ENCODE data around the gene GALK1.
A peak's percentile ranks its signal among the peaks of the same experiment; 100 is the strongest.
"Not testable (repeated sequence)": the region's sequence is repeated elsewhere in the genome, so short reads cannot be mapped to it uniquely, and the experiment has no call there.

Gene GALK1

DNA sequence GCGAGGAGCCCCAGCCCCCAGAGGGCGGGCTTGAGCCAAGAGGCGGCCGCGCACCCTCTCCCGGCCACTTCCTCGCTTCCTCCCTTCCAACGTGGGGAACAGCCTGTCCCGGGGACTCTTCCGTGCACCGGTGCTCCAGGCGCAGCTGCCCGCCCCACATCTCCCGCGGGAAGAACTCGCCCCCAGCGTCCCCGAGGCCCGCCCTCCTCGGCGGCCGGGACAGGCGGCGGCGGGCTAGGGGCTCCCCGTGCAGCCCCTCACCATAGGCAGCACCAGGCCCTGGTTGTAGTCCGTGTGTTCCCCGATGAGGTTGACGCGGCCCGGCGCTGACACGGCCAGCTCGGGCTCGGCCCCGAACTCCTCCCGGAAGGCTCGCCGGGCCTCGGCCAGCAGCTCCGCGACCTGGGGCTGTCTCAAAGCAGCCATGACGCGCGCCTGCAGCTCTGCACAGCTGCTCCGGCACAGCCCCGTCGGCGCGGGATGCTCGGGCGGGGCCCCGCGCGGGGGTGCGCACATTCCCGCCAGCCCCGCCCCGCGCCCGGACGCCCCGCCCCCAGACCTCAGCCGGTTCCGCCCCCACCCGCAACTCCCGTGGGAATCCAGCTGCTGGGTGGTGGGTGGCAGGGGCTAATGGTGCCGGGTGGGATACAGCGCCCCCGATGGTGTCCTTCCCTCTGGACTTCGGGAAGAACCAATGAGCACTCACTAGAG, at the start of gene GALK1:
Gene GALK1, minus strand, starts transcription at position 482 of the 711 bp plus-strand sequence. Its CDS starts 56 bp downstream, at position 426.
- DNase-seq (ENCODE audit: low read depth), result peak; percentile 42

DNA sequence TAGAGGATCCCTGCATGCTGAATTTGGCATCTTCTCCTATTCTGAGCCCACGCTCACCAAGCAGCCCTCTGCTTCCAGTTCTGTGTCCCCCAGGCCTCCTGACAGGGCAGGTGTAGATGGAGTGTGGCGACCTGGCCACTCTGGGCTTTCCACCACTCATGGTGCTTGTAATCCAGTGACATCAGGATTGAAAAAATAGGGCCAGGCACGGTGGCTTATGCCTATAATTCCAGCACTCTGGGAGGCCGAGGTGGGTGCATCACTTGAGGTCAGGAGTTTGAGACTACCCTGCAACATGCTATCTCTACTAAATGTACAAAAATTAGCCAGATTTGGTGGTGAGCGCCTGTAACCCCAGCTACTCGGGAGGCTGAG, 49.0 kb upstream of the GALK1 start:
- DNase-seq (ENCODE audit: low read depth), result no peak

DNA sequence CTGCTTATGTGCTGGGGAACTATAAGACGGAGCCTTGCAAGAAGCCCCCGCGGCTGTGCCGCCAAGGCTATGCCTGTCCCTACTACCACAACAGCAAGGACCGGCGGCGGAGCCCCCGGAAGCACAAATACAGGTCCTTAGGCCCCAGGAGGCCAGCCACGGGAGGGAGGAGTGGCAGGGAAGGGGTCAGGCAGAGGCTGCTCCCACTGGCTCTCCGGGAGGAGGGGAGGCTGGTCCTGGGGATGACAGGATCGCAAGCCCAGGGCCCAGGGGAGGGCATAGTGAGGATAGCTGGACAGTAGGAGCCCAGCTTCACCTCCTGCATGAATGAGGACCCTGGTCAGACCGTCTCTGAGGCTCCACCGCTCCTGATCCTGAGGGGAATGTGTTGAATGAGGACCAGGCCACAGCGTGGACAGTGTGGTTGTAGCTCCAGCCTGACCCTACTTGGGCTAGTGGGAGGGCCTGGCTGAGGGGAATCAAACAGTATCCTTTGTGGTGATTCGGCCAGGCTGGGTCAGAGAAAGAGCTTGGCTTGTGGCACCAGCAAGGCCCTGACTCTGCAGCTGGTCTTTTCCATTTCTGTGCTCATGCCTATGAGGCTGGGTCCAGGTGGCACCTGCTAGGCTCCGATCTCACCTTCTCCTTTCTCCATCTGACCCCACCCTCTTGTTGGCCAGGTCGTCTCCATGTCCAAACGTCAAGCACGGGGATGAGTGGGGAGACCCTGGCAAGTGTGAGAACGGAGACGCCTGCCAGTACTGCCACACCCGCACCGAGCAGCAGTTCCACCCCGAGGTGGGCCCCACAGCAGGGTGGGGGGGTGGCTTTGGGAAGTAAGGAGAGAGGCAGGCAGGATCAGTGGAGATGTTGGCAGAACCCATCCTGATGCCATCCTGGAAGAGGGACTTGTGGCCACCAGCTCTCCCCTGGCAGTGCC, 48.4 kb upstream of the GALK1 start:
- no peak for DNase-seq (ENCODE audit: low read depth)

DNA sequence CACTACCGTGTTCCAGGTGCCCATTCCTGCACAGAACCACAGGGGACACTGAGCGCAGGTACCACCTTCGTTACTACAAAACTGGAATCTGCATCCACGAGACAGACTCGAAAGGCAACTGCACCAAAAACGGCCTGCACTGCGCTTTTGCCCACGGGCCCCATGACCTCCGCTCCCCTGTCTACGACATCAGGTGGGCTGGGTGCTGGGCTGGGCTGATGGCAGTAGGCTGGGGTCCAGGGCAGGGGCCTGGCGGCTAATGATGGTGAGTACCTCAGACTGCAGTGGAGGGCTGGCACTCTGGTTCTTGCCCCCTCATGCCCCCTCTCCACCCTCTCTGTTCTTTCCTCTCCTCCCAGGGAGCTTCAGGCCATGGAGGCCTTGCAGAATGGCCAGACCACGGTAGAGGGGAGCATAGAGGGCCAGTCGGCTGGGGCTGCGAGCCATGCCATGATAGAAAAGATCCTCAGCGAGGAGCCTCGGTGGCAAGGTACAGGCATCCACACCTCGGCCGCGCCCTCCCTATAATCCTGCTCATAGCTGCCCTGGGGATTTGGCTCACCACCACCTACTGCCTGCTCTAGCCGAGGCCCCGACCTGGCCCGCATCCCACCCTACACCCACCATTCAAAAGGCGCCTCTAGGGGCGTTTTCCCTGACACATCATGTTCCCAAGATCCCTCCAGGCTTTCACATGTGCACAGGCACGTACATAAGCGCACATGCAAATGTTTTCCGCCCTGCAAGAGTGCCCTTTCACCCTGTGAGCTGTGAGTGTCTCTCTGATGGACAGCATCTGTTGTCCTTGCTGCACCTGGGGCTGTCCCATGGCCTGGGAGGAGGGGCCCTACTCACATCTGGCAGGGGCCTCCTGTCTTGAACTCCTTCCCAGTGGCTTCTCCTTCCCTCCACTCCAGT, 47.4 kb upstream of the GALK1 start:
- no peak for DNase-seq (ENCODE audit: low read depth)

DNA sequence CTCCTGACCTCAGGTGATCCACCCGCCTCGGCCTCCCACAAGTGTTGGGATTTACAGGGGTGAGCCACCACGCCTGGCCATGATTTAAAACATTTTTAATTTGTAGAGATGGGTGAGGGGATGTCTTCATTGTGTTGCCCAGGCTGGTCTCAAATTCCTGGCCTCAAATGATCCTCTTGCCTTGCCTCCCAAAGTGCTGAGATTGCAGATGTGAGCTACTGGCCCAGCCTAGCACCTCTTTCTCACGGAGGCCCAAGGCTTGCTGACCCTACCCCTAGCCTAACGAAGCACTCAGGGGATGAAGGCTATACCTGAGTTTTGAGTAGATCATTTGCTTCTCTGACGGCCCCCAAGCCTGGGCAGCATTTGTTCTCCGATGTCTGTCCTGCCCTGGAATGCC, 46.2 kb upstream of the GALK1 start:
- DNase-seq (ENCODE audit: low read depth), result no peak

DNA sequence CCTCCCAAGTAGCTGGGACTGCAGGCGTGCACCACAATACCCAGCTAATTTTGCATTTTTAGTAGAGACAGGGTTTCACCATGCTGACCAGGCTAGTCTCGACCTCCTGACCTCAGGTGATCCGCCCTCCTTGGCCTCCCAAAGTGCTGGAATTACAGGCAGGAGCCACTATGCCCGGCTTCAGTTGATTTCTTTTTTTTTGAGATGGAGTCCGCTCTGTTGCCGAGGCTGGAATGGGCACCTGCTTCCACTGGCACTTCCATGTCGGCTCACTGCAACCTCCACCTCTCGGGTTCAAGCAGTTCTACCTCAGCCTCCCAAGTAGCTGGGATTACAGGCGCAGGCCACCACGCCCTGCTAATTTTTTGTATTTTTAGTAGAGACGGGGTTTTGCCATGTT, 45.8 kb upstream of the GALK1 start:
- DNase-seq (ENCODE audit: low read depth), result not testable (repeated sequence)

DNA sequence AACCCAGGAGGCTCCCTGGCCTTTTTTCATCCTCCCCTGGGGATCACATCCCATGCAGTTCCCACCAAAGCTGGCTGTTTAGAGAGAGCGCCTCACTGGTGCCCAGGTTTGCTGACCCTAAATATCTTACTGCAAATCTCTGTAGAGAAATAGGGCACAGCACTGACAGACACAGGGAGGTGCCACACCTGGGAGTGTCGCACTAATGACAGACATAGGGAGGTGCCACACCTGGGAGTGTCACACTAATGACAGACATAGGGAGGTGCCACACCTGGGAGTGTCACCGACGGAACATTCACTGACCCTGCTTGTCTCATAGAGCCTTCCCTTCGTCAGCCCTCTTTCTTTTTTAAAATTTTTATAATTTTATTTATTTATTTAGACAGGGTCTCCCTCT, 45.2 kb upstream of the GALK1 start:
- DNase-seq (ENCODE audit: low read depth), result no peak

DNA sequence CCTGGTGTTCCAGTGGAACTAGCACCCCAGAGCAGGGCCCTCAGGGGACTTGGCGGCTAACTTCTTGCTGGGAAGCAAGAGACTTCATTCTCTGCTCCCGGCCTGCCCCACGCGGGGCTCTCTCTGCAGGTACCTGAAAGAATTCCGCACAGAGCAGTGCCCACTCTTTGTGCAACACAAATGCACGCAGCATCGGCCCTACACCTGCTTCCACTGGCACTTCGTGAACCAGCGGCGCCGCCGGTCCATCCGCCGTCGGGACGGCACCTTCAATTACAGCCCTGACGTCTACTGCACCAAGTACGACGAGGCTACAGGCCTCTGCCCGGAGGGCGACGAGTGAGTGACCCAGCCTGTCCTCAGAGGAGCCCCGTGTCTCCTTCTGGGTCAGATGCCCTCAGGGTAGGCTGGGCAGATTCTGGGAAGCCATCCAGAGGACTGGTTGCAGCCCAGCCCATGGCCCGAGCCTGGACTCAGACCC, 44.7 kb upstream of the GALK1 start:
- DNase-seq (ENCODE audit: low read depth), result no peak

DNA sequence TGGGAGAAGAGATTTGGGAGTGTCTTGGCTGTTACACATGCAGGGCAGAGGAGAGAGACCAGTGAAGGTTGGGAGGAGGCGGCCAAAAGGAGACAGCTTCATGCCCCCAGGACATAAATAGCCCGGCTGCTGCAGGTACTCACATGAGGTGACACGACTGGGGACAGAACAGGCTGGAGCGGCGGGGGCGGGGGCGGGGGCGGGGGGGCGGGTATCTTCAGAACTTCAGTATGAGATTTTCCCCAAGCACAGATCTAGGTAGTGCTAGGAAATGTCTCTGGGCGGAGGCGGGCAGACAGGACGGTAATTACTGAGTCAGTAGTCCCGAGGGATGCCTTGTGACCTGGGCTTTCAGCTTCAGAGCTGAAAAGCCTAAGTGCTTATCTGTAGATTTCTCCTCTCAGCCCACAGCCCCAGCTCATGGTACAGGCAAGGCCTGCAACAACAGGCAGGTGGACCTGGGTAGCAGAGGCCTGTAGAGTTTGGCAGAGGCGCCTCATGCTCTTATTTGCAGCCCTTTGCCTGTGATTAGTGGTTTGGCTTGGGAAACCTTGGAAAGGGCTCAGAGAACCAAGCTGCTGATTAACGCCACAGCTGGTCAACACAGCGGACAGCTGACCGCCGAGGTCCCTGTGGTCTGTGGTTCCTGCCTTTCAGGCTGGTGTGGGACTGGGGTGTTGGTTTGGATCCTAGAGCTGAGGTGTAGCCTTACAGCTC, 44.1 kb upstream of the GALK1 start:
- no peak for DNase-seq (ENCODE audit: low read depth)

DNA sequence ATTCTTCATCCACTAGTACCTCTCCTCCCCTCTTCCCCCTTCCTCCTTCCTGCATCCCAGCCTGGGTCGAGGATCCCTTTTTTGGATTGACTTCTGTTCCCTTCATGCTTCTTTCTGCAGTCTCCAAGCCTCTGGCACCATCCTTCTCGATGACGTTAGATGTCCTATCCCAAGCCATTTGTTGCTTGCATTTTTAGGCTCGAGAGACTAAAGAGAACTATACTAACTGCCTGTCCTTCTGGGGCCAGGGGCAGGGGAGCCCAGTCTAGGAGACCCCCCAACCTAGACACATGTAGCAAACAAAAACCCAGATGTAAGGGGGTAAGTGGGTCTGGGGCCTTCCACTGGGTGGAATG, 43.5 kb upstream of the GALK1 start:
- DNase-seq (ENCODE audit: low read depth), result no peak

DNA sequence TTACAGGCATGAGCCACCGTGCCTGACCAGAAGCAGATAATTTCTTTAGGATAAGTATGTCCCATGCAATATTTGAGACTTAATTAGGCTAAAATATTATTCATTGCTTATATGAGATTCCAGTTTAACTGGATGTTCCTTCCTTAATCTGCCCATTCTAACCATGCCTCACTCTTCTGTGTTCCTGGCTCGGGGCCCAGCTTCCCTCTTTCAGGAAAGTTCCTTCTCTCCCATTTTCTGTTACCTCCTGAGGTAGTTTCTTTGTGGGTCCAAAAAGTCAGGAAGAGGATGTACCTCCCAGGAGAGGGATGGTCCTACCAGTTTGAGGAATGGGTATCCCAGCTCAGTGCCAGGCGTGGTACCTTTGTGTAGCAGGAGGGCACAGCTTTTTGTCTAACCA, 42.9 kb upstream of the GALK1 start:
- no peak for DNase-seq (ENCODE audit: low read depth)

DNA sequence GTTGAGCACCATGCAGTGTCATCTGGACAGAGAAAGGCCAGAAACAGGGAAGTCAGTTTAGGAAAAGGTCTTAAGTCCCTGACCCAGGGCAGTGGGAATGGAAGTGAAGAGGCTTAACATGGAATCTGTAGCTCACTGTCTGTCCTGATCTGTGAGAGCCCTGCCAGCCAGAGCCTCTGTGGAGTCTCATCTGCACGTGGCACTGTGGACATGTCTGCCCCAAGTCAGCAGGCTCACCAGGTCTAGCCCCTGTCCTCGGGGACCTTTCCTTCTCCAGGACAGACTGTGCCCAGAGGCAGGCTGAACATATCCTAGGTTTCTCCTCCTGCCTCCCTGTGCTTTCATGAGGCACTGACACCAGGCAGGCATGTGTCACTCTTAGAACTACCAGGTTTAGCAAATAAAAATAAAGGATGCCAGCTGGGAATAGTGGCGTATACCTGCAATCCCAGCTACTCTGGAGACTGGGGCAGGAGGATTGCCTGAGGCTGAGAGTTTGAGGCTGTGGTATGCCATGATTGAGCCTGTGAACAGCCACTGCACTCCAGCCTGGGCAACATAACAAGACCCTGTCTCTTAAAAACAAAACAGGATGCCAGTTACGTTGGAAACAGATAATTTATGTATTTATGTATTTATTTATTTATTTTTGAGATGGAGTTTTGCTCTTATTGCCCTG, 42.0 kb upstream of the GALK1 start:
- no peak for DNase-seq (ENCODE audit: low read depth)

DNA sequence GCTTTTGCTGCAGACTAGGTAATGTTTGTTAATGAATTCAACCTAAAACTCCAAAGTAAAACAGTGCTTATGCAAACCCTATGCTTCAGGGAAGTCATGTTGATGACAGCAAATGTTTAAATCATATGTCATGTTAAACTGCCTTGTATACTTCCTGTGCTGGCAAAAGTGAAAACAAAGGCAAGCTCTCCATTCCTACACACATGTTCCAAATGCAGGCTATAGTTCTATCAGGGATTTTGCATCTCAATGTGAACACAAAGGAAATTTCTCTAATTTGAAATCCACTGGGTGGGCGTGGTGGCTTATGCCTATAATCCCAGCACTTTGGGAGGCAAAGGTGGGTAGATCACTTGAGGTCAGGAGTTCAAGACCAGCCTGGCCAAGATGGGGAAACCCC, 38.9 kb upstream of the GALK1 start:
- DNase-seq (ENCODE audit: low read depth), result no peak

DNA sequence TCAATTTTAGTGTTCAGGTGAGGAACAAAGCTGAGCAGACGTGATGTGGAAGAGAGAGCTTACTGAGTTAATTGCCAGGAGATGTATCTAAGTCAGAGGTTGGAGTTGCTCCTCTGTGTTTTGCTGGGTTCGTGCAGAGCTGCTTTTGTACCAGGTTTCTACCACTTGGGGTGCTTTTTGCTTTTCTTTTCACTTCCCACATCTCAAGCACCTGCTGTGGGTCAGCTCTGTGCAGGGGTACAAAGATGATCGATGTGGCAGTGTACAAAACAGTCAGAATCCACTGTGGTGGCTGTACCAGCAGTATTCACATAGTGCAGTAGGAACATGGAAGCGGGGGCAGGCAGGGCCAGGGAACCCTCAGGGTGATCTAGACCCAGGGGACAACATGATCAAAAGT, 34.4 kb upstream of the GALK1 start:
- no peak for DNase-seq (ENCODE audit: low read depth)

DNA sequence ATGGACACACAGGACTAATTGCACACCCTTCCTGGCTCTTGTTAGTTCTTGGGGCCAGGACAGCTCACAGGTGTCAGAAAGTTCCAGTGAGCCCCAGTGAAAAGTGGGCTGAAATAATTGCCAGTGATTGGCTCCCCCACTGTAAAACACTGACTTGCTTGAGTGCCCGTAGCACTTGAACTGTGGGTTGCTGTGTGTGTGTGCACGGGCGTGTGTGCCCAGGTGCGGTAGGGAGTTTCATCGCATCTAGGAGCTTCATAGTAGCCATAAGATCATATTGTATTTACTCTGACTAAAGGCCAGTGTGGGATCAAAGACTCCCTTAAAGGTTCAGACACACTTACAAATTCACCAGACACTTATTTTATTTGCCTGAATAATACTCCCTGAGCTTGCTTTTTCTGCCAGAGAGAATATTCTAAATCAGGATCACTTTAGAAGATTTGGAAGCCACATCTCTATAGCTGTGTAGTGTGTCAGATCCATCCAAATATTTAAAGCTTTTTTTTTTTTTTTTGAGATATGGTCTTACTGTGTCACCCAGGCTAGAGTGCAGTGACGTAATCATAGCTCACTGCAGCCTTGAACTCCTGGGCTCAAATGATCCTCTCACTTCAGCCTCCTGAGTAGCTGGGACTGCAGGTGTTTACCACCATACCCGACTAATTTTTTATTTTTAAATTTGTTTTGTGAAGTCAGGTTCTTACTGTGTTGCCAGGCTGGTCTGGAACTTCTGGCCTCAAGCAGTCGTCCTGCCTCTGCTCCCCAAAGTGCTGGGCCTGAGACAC, 31.0 kb upstream of the GALK1 start:
- DNase-seq (ENCODE audit: low read depth), result no peak

DNA sequence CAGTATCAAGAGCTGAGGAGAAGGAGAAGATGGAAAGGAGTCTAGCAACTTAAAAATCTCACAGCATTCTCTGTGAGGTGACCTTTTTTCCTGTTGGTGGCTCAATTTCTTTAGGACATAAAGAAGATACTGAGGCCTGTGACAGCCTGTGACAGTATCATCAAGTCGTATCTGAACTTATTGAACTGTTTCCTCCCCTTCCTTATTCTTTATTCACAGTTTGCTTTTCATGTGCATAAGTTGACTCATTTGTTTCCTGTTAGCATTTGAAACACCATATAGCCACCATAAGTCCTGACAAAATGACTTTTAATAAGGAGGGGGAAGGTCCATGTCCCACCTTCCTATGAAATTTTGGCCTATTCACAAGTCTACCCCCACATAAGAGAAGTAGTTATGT, 28.5 kb upstream of the GALK1 start:
- DNase-seq (ENCODE audit: low read depth), result no peak

DNA sequence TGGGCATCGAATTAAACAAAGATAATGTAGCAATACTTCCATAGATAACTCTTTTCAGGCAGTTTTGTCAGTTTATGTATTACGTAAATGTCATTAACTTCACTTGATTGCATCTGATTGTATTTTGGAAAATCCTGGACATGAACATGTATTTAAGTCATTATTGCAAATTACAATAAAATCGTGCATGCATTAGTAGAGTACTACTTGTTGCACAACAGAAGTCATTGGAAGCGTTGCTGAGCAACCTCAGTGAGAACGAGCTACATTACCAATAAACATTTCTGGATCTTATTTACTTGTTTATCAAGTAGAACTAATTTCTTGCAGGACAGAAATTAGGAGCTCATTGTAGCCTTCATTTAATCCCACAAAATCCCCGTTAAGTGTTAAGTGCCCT, 26.3 kb upstream of the GALK1 start:
- DNase-seq (ENCODE audit: low read depth), result no peak

DNA sequence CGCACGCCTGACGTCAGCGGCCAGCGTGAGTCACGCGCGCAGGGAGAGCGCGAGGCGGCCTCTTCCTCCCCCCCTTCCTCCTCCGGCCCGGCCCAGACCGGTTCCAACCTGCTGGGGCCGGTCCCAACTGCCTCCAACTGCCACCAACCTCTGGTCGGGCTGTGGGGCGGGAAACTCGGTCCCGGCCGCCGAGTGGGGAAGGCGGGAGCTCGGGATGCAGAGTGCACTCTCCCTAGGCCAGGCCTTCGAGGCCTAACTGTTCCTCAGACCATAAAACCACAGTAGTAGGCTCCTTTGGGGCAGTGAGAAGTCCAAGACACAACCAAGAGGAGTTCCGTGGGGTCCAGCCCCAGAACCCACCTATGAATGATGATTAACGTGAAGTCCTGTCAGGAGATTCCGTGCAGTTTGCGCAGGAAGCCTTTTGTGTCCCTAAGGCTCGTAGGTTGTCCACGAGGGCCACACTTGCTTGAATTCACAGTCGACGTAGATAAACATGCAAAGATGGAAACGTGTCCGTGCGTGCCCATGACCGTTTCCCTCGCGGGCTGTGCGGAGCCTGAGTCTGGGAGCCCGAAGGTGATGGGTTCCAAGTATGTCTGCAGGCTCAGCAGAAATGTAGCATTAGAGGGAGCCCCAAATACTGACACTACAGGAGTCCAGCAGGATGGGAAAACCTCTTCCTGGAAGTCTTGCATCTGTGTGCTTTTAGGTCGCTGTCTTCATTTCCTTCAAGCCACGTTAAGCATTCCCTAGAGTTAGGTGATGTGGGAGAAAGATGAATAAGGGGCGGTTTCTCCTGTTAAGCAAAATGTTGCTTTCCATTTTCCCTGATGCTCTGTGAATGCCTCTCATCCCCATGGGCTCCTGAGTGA, 20.3 kb upstream of the GALK1 start:
- DNase-seq (ENCODE audit: low read depth), result peak; percentile 85

DNA sequence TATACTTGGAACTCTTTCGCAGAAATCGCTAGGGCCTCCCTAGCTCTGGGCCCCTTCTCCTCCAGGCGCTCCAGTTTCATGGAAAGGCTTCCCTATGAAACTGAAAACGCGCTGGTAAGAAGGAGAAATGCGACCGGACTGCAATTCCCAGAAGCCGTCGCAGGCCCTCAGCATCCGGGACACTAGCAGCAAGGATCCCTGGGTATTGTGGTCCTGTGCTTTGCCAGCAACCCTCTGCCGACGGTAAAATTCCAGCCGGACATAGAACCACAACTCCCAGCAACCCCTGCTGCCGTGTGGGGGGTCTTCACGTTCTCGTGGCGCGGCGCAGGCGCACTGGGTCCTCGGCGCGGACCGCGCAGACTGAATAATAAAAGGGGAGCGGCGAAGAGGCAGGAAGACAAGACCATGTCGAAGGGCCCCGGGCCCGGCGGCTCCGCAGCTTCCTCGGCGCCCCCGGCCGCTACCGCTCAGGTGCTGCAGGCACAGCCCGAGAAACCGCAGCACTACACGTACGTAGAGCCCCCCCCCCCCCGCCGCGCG, 19.6 kb upstream of the GALK1 start, which contains the start of gene UNK:
Gene UNK, plus strand, starts transcription at position 334 of the 543 bp plus-strand sequence. Its CDS starts 75 bp downstream, at position 409.
- DNase-seq (ENCODE audit: low read depth), result peak; percentile 92
